Fibroblast of skin of abdomen (primary cell): ENCODE measurements around the gene JARID2.

ENCODE experiments used
- DNase-seq: peaks from one replicate; pipeline ENCODE4 v3.0.0-alpha.2; 2013

The JARID2 gene

DNA sequence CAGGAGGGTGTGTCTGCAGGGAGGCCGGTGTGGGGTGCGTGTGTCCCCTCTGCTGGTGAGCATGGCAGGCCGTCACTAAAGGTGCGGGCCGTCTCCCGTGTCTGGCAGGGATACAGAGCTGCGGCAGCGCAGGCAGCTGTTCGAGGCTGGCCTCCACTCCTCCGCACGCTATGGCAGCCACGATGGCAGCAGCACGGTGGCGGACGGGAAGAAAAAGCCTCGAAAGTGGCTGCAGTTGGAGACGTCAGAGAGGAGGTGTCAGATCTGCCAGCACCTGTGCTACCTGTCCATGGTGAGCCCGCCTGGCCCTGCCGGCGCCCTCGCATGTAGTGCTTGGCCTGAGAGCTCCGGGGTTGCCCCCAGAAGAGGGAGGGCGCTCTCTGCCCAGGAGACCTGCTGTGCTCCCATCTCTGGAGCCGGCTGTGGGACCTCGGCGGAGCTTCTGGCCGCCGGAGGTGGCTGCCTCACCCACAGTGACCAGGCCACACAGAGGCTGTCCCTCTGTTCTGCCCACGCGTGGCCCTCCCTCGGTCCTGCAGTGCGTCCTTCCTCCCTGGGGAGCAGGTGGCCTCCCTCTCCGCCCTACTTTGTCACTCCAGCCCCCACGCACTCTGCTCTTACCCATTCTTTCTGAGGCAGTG lies 267.4 kb downstream of the JARID2 start:
- no peak for DNase-seq

DNA sequence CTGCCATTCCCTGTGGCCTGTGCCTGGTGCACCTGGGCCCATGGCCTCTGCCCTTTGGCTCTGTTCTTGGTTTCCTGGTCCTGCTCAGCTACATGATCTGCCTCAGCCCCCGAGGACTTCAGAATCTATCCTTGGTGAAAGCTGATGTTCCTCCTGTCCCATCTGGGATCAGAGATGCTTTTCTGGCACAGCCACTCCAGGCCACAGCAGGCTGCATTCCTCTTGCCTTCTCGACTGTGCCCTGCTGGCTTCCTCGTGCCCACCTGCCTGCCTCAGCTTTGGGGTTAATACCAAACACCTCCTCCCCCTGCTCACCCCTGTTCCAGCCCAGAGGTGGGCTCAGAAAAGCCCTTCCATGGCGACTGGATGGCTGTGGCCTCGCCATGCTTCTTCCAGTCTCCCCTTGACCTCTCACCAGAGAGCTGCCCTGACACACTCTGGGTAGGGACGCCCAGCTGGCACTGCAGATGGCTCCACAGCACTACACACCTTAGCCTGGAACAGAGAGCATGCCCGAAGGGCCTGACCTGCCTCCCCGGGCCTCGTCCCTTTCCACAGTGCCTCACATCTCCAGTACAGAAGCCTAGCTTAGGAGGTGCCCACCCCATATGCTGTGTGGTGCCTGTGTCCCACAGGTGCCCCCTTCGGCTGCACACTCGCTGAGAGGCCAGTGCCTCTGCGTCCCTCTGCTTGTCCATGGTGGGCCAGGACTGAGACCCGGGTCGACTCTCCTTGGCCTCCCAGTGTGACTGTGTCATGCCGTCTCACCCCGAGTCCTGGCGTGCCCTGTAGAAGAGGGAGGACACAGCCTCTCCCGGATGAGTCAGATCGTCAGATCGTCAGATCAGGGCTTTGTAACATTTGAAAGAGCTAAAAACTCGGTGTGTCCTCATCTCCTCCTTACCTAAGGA lies 268.2 kb downstream of the JARID2 start:
- no peak for DNase-seq

- DNase-seq, result no peak
These were observed 269.4 kb downstream of the JARID2 start for GRCh38 chr6:15515226-15515625.

DNA sequence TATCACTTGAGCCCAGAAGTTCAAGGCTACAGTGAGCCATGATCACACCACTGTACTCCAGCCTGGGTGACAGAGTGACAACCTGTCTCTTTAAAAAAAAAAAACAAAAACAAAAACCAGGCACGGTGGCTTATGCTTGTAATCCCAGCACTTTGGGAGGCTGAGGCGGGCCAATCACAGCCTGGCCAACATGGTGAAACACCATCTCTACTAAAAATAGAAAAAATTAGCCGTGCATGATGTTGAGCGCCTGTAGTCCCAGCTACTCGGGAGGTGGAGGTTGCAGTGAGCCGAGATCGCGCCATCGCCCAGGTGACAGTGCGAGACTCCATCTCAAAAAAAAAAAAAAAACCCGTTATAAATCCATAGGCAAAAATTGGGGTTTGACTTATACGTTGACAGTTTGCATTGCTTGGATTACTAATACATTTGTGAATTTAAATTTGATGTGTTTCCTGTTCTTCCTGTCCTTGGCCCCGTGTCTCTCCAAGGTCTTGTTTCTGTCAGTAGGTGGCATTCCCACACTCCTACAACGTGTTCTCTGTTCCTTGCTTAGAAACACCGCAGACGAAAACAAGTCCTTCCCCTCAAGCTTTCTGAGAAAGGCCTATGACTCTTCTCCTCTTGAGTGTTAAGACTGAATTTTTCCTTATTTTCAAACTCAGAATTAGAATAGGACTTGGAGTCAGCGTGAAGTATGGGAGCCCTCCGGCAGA lies 269.9 kb downstream of the JARID2 start:
- no peak for DNase-seq

GRCh38 chr6:15516378-15516777 lies 270.5 kb downstream of the JARID2 start:
- no peak for DNase-seq

DNA sequence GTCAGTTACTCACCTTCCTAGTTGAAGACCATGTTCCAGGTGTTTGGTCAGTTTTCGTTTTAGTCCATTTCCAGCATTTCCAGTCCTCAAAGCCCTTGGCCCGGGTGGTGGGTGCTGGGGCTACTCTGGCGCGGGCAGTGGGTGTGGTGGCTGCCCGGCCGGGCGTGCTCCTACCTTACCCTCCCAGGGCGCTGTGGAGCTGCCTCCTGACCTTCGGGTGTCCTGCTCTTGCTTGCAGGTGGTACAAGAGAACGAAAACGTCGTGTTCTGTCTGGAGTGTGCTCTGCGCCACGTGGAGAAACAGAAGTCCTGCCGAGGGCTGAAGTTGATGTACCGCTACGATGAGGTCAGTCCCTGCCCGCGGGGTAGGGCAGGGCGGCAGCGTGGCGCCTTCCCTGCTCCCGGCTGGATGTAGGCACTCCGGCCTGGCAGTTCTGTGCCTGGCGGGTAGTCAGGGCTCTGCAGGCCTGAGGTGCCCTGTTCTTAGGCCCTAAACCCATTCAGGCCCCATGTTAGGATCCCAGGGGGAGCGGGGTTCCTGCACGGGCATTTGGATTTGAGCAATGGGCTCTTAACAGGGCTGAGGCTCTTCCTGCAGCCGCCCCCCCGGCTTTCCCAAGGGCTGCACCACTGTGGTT lies 271.2 kb downstream of the JARID2 start:
- DNase-seq, result no peak

DNA sequence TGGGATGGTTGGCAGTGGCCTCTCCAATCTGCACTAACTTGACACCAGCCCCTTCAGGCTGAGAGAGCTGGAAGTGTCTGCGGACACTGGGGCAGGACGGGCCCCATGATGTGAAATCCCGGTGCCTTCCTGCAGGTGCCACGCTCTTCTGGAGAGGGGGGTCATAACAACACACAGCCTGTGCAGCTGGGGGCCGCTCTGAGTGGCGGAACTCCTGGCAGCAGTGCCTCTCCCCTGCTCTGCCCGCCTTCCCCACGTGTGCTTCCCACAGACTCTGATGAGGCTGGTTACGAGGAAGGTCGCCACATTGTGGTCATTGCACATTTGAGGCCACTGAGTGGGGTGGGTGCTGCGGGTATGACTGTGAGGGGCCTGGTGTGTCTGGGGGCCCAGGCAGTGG lies 271.7 kb downstream of the JARID2 start:
- no peak for DNase-seq

DNA sequence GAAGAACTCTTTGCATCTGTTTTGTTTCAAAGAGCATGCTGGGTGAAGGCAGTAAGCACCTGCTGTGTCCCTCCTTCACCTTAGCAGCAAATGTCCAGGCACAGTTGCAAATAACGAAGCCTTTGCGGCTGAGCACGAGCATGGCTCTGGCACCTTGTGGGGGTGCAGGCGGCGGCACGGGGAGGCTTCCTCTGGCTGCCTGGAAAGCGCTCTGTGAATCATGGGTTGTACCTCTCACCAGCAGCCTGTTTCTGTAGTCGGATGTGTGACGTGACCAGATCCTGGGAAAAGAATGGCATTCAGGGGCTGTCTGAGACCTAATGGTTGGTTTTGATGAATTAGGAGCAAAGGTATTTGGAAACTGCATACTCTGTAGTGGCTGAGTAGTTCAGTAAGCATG lies 272.2 kb downstream of the JARID2 start:
- DNase-seq, result peak; percentile 21

DNA sequence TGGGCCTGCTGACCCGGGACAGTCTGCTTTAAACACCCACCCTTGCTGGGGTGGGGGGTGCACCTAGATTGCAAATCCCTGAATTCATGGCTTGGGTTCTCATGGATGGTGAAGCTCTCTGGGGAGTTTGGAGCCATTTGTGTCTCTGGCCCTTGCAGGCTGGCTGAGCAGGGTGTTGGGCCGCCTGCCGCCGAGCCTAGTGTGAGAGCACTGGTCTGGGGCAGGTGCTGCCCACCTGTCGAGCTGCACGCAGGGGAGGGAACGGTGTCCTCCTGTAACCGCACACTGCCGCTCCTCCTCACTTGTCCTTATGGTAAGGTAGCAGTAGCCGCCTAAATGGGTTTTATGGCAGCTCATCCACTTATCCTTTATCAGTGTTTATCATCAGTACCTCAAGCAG lies 273.0 kb downstream of the JARID2 start:
- DNase-seq, result no peak

- no peak for DNase-seq
These were observed 273.8 kb downstream of the JARID2 start for GRCh38 chr6:15519681-15520080.

GRCh38 chr6:15520626-15521203 lies 274.8 kb downstream of the JARID2 start:
- DNase-seq, result no peak

DNA sequence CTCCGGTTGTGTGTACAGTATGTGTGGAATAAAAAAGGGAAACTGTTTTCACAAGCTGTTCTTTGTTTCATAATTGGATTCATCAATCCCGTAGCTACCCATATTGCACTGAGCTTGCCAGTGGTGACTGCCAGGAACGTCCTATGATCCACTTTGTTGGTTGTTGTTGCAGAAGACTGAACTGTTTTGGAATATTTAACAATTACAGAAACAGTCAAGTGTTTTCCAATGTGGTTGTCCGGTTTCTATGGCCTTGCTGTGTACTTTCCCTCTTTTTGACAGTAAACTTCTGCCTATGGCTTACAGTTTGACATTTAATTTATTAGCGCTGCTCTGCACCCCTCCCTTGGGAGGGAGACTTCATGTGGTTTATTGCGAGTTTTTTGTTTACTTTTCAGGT lies 275.7 kb downstream of the JARID2 start:
- no peak for DNase-seq

DNA sequence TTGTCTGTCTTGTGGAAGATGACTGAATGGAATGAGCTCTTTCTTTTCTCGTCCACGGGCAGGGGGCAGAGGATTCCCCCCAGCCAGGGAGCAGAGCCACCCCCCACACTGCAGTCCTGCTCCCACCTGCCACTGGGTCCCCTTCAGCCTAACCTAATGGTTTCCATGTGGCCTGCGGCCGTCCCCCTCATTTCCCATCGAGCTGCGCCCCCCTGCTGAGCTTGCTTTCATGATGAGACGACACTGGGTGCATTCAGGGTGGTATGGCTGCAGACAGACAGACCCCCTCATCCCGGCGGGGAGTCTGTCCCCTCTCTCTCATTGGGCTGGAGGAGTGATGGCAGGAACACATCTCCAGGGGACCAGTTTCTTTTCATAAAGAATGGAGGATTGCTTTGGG lies 276.2 kb downstream of the JARID2 start:
- DNase-seq, result no peak

GRCh38 chr6:15522427-15522826 lies 276.6 kb downstream of the JARID2 start:
- no peak for DNase-seq

DNA sequence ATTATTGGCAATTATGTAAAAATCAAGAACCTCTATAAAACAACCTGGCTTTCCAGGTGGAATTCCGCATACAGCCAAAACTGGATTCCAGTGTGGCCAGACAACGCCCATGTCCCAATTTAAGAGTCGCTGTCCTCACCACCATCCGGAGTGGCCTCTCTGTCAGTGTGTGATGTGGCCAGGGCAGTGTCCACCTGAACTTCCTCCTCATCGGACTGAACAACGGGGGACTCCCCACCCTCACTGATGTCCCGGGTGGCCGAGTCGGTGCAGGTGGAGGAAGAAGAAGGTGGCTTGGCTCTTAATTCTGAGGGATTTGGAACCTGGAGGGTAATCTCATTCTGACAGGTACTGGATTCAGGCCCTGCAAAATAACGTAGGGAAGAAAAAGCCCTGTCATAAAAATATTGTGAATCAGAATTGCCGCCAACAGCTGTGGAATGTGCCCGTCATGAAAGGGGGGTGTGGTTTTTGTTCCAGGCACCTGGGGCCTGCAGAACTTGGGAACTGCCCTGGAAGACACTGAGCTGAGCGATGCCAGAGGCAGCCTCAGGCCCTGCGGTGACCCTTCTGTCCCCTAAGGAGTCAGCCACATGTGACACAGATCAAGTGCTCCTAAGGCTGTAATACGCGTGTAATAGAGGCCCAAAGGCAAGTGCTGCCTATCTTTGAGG lies 277.1 kb downstream of the JARID2 start:
- no peak for DNase-seq

- DNase-seq, result no peak
These were observed 278.1 kb downstream of the JARID2 start for GRCh38 chr6:15523679-15524630.

DNA sequence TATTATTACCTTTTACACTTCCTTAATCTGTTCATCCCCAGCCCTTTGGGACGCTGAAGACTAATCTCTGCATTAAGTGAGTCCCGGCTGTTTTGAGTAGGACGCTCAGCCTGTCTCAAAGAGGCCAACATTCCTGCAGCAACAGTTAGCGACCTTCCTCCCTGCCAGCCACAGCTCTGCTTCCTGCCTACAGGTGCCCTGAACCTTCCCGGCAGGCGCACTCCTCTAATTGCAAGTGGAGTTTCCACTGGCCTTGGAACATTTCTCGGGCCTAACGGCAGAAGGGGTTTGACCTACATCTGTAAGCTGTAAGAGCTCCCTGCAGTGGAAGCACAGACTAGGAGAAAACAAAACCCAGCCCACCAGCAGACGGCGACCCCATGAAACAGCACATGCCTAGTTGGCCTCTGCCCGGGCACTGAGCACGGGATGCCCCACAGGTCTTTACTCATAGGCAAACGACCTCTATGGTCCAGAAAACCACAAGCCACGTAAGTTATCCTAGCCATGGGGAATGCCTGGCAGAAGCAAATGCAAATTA lies 279.1 kb downstream of the JARID2 start:
- DNase-seq, result no peak

- no peak for DNase-seq
These were observed 280.4 kb downstream of the JARID2 start for GRCh38 chr6:15526212-15526701.

- DNase-seq, result peak; percentile 8
These were observed 282.2 kb downstream of the JARID2 start for GRCh38 chr6:15527838-15528617.
